Neural progenitor cell (in vitro differentiated cells): Measurements from ENCODE around the gene AUTS2. TPM values are rescaled to one million over a fixed set of nuclear protein-coding genes. Genes with fewer than 3 reads are reported as not detected.

ENCODE experiments used
- DNase-seq: peaks from one replicate; pipeline ENCODE4 v3.0.0-alpha.2; 2016; ENCODE audit warnings: low spot score
- H2AFZ ChIP-seq: fragments of 200-600 bp; sonication (generic); replicated peaks from 2 replicates; pipeline ENCODE4 v1.6.1; 2016; ENCODE audit warnings: antibody characterized with exemption
- H3F3A ChIP-seq: fragments of 200-600 bp; sonication (generic); 2 replicates; pipeline ENCODE4 v1.6.1; 2016; ENCODE audit warnings: antibody characterized with exemption, low read depth
- H3K27ac ChIP-seq: fragments of 200-600 bp; sonication (generic); 2 replicates; pipeline ENCODE4 v1.5.1; 2016; ENCODE audit warnings: mild to moderate bottlenecking
- H3K27me3 ChIP-seq: fragments of 200-600 bp; sonication (generic); 2 replicates; pipeline ENCODE4 v1.6.1; 2016; ENCODE audit warnings: mild to moderate bottlenecking, moderate library complexity
- H3K36me3 ChIP-seq: fragments of 200-600 bp; sonication (generic); 2 replicates; pipeline ENCODE4 v1.5.1; 2016
- H3K4me1 ChIP-seq: fragments of 200-600 bp; sonication (generic); 2 replicates; pipeline ENCODE4 v1.6.1; 2016; ENCODE audit warnings: mixed run types
- H3K4me2 ChIP-seq: fragments of 200-600 bp; sonication (generic); 2 replicates; pipeline ENCODE4 v1.6.1; 2016
- H3K4me3 ChIP-seq: fragments of 200-600 bp; sonication (generic); 2 replicates; pipeline ENCODE4 v1.5.1; 2016
- H3K79me2 ChIP-seq: fragments of 200-600 bp; sonication (generic); 2 replicates; pipeline ENCODE4 v1.6.1; 2016; ENCODE audit warnings: low read depth
- H3K9ac ChIP-seq: fragments of 200-600 bp; sonication (generic); 2 replicates; pipeline ENCODE4 v1.6.1; 2016
- H3K9me3 ChIP-seq: fragments of 200-600 bp; sonication (generic); 2 replicates; pipeline ENCODE4 v1.5.1; 2016; ENCODE audit warnings: low read depth
- H4K20me1 ChIP-seq: fragments of 200-600 bp; sonication (generic); 2 replicates; pipeline ENCODE4 v1.6.1; 2016; ENCODE audit warnings: low read depth
- H3K27ac Mint-ChIP-seq: 3 replicates; pipeline ENCODE4 v1.8.0; 2021; ENCODE audit warnings: mixed read lengths
- H3K27me3 Mint-ChIP-seq: 2 replicates; pipeline ENCODE4 v1.8.0; 2022; ENCODE audit warnings: low read depth, mild to moderate bottlenecking, inconsistent platforms, moderate library complexity, mixed read lengths; ENCODE audit not compliant: insufficient read depth
- H3K36me3 Mint-ChIP-seq: 3 replicates; pipeline ENCODE4 v1.8.0; 2021; ENCODE audit warnings: mixed read lengths
- H3K4me1 Mint-ChIP-seq: 3 replicates; pipeline ENCODE4 v1.8.0; 2021; ENCODE audit warnings: mixed read lengths
- H3K4me3 Mint-ChIP-seq: 3 replicates; pipeline ENCODE4 v1.8.0; 2021; ENCODE audit warnings: mild to moderate bottlenecking, moderate library complexity, mixed read lengths
- H3K9me3 Mint-ChIP-seq: 3 replicates; pipeline ENCODE4 v1.8.0; 2020; ENCODE audit warnings: mixed read lengths
- CTCF ChIP-seq: fragments of 200-600 bp; sonication (generic); IDR thresholded peaks from 2 replicates; pipeline ENCODE4 v1.5.1; 2017; ENCODE audit warnings: antibody characterized with exemption, mild to moderate bottlenecking
- EZH2 ChIP-seq: fragments of 200-600 bp; sonication (generic); IDR thresholded peaks from 2 replicates; pipeline ENCODE4 v1.6.1; 2017; ENCODE audit warnings: antibody characterized with exemption, mild to moderate bottlenecking, moderate library complexity
- EZH2phosphoT487 ChIP-seq: fragments of 200-600 bp; sonication (generic); IDR thresholded peaks from 2 replicates; pipeline ENCODE4 v1.6.1; 2017; ENCODE audit warnings: antibody characterized with exemption
- total RNA-seq: library from RNA; depleted of rRNA; stranded (reverse); fragments of >200 nt; gene quantifications from 2 replicates; pipeline ENCODE4 v1.2.3, GENCODE V29; 2015; ENCODE audit warnings: low replicate concordance

The AUTS2 gene
- total RNA-seq, 1 donor from 2014 or later = 50.0 TPM

GRCh38 chr7:69827558-69827957, 229.3 kb downstream of the AUTS2 start:
- H3K27me3 ChIP-seq = no peaks in the 10 kb centered on the region
- TF ChIP-seq EZH2 (no peak), CTCF (no peak), EZH2phosphoT487 (no peak)
- H3K9ac ChIP-seq = no peak overlapping the region
- peaks cover 56% of the 10 kb centered on the region for H3K4me1 Mint-ChIP-seq
- no peak overlapping the region for H2AFZ ChIP-seq
- peaks cover 5% of the 10 kb centered on the region for H3K9me3 ChIP-seq
- peaks cover 4% of the 10 kb centered on the region for H3K27me3 Mint-ChIP-seq
- no peak overlapping the region for H3K4me2 ChIP-seq
- no peaks in the 10 kb centered on the region for H3K79me2 ChIP-seq
- H3K9me3 Mint-ChIP-seq = peaks cover 15% of the 10 kb centered on the region
- DNase-seq = no peak
- no peaks in the 10 kb centered on the region for H3F3A ChIP-seq
- H3K36me3 ChIP-seq = no peaks in the 10 kb centered on the region
- peaks cover 6% of the 10 kb centered on the region for H4K20me1 ChIP-seq
- H3K4me3 ChIP-seq = no peak overlapping the region
- peaks cover 19% of the 10 kb centered on the region for H3K4me1 ChIP-seq
- H3K4me3 Mint-ChIP-seq = no peak overlapping the region
- H3K27ac ChIP-seq = no peak overlapping the region
- no peak overlapping the region for H3K27ac Mint-ChIP-seq
- peaks cover 5% of the 10 kb centered on the region for H3K36me3 Mint-ChIP-seq

- no peak for TF ChIP-seq EZH2phosphoT487
- TF ChIP-seq EZH2 = no peak
- no peak for TF ChIP-seq CTCF
- peaks cover 45% of the 10 kb centered on the region for H3K4me1 Mint-ChIP-seq
Observed at GRCh38 chr7:69832356-69832755, 234.1 kb downstream of the AUTS2 start.

GRCh38 chr7:69833964-69834363, 235.7 kb downstream of the AUTS2 start:
- H3K36me3 Mint-ChIP-seq = peaks cover 2% of the 10 kb centered on the region
- H3K4me3 ChIP-seq = no peak overlapping the region
- TF ChIP-seq CTCF (no peak), EZH2 (no peak), EZH2phosphoT487 (no peak)
- H3K27me3 Mint-ChIP-seq = no peaks in the 10 kb centered on the region
- no peak overlapping the region for H2AFZ ChIP-seq
- H3K4me1 ChIP-seq = peaks cover 10% of the 10 kb centered on the region
- H3K36me3 ChIP-seq = no peaks in the 10 kb centered on the region
- peaks cover 5% of the 10 kb centered on the region for H3K9me3 Mint-ChIP-seq
- no peak for DNase-seq
- H4K20me1 ChIP-seq = peaks cover 20% of the 10 kb centered on the region
- no peak overlapping the region for H3K4me2 ChIP-seq
- H3K79me2 ChIP-seq = no peaks in the 10 kb centered on the region
- H3K9me3 ChIP-seq = no peaks in the 10 kb centered on the region
- H3K27me3 ChIP-seq = no peaks in the 10 kb centered on the region
- no peak overlapping the region for H3K4me3 Mint-ChIP-seq
- no peak overlapping the region for H3K27ac ChIP-seq
- no peak overlapping the region for H3K27ac Mint-ChIP-seq
- peaks cover 48% of the 10 kb centered on the region for H3K4me1 Mint-ChIP-seq
- no peak overlapping the region for H3K9ac ChIP-seq
- no peaks in the 10 kb centered on the region for H3F3A ChIP-seq

More at GRCh38 chr7:69832356-69832755, 234.1 kb downstream of the AUTS2 start:
- Histone ChIP-seq H3K27me3 (no peaks in the 10 kb centered on the region), H3K4me1 (peaks cover 4% of the 10 kb centered on the region), H3K27ac (no peak overlapping the region), H4K20me1 (peaks cover 16% of the 10 kb centered on the region), H3K36me3 (no peaks in the 10 kb centered on the region), H3K4me2 (no peak overlapping the region), H2AFZ (no peak overlapping the region), H3F3A (no peaks in the 10 kb centered on the region), H3K9ac (no peak overlapping the region), H3K79me2 (no peaks in the 10 kb centered on the region), H3K4me3 (no peak overlapping the region), H3K9me3 (peaks cover 5% of the 10 kb centered on the region)
- Mint-ChIP-seq H3K27me3 (peaks cover 4% of the 10 kb centered on the region), H3K4me3 (no peak overlapping the region), H3K27ac (no peak overlapping the region), H3K36me3 (peaks cover 4% of the 10 kb centered on the region), H3K9me3 (peaks cover 15% of the 10 kb centered on the region)
- DNase-seq = no peak
